ENCODE measurements around the gene PAFAH2.

GRCh38 chr1:26020941-26021646, 23.2 kb upstream of the PAFAH2 start:
- TF ChIP-seq CTCF (IDR thresholded peaks at IDR 0.05) = no peak
- TF ChIP-seq POLR2A (IDR thresholded peaks at IDR 0.05) = no peak

Data from adrenal gland (tissue), 5 donors.